ENCODE results near the gene LIN28B.

LIN28B gene

DNA sequence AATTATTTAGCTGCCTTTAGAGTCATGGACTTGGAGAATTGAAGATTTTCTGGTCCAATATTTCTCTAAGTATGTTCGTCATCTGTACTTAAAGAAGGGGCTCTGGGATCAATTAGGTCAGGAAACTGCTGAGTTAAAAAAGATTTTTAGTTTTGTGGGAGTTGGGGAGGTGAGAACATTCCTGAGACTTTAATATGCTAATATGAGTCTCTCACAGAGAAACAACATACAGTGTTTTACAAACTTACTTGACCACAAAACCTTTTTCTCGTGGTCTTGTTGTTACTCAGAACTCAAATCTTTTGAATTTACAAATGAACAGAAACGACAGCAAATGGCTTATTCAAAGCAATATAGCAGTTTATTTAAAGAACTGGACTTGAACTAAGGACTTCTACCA is 67.9 kb downstream of the LIN28B start:
- ChIA-PET POLR2A (no interaction called here), CTCF (interaction anchor here (0.7 to 1.5 kb wide), 2 partner anchors 53 to 63 kb away, joined by 3 to 5 read pairs; no protein-coding TSS in a partner anchor)
- Histone ChIP-seq H3K36me3 (ENCODE audit: control insufficient read depth in 2 of 2, insufficient read depth in 1 of 2, low read length in 2 of 2) (peaks cover 0 to 2% of the 10 kb centered on the region in 2 experiments; a peak in 2 of 3 replicates), H3K27ac (ENCODE audit: extremely low read depth, low read depth, low read length) (no peak overlapping the region), H3K4me1 (ENCODE audit: control insufficient read depth, insufficient read depth, low read length) (peaks cover 9% of the 10 kb centered on the region; the same call in 1 of the 2 replicates), H3K4me3 (ENCODE audit: low read depth, low read length) (no peak overlapping the region), H3K9me3 (ENCODE audit: control insufficient read depth, insufficient read depth, low read depth, low read length) (no peaks in the 10 kb centered on the region)
- TF ChIP-seq ZNF544 (tag by site-specific recombination; IDR thresholded peaks at IDR 0.05): no peak
- TF ChIP-seq ZBTB17 (tag by site-specific recombination; IDR thresholded peaks at IDR 0.05): no peak
- TF ChIP-seq, protein P1, sequence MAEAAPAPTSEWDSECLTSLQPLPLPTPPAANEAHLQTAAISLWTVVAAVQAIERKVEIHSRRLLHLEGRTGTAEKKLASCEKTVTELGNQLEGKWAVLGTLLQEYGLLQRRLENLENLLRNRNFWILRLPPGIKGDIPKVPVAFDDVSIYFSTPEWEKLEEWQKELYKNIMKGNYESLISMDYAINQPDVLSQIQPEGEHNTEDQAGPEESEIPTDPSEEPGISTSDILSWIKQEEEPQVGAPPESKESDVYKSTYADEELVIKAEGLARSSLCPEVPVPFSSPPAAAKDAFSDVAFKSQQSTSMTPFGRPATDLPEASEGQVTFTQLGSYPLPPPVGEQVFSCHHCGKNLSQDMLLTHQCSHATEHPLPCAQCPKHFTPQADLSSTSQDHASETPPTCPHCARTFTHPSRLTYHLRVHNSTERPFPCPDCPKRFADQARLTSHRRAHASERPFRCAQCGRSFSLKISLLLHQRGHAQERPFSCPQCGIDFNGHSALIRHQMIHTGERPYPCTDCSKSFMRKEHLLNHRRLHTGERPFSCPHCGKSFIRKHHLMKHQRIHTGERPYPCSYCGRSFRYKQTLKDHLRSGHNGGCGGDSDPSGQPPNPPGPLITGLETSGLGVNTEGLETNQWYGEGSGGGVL (tag by site-specific recombination; IDR thresholded peaks at IDR 0.05): no peak
- no peak for TF ChIP-seq ZNF416 (tag by site-specific recombination; IDR thresholded peaks at IDR 0.05)
- TF ChIP-seq ZNF530 (tag by site-specific recombination; IDR thresholded peaks at IDR 0.05; ENCODE audit: low read depth): no peak
- no peak for TF ChIP-seq GFI1B (tag by site-specific recombination; IDR thresholded peaks at IDR 0.05)
- TF ChIP-seq, protein P2, sequence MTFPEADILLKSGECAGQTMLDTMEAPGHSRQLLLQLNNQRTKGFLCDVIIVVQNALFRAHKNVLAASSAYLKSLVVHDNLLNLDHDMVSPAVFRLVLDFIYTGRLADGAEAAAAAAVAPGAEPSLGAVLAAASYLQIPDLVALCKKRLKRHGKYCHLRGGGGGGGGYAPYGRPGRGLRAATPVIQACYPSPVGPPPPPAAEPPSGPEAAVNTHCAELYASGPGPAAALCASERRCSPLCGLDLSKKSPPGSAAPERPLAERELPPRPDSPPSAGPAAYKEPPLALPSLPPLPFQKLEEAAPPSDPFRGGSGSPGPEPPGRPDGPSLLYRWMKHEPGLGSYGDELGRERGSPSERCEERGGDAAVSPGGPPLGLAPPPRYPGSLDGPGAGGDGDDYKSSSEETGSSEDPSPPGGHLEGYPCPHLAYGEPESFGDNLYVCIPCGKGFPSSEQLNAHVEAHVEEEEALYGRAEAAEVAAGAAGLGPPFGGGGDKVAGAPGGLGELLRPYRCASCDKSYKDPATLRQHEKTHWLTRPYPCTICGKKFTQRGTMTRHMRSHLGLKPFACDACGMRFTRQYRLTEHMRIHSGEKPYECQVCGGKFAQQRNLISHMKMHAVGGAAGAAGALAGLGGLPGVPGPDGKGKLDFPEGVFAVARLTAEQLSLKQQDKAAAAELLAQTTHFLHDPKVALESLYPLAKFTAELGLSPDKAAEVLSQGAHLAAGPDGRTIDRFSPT (tag by site-specific recombination; IDR thresholded peaks at IDR 0.05): no peak
- no peak for TF ChIP-seq ZFP69B (tag by site-specific recombination; IDR thresholded peaks at IDR 0.05)
- no peak for TF ChIP-seq GLI4 (tag by site-specific recombination; IDR thresholded peaks at IDR 0.05)

DNA sequence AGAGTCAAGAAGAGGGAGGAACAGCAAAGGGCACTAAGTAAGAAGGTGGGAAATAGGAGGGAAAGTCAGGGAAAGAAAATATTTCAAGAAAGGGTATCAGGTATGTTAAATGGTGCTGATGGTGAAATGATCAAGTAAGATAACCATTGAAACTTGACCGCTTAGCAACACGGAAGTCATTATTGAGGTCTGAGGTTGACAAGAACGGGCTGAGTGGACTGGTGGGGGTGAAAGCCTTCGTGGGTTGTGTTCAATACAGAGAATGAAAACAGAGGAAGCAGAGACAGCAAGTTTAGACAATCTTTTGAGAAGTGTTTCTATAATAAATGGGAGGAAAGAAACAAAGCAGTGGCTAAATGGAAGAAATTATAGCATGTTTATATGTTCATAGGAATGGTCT is 72.0 kb downstream of the LIN28B start:
- Histone ChIP-seq H3K9me3 (ENCODE audit: control insufficient read depth, insufficient read depth, low read depth, low read length) (no peaks in the 10 kb centered on the region), H3K4me1 (ENCODE audit: control insufficient read depth, insufficient read depth, low read length) (peaks cover 9% of the 10 kb centered on the region; the same call in 1 of the 2 replicates), H3K36me3 (ENCODE audit: control insufficient read depth in 2 of 2, insufficient read depth in 1 of 2, low read length in 2 of 2) (peaks cover 2 to 4% of the 10 kb centered on the region in 2 experiments; a peak in 2 of 3 replicates), H3K4me3 (ENCODE audit: low read depth, low read length) (no peak overlapping the region), H3K27ac (ENCODE audit: extremely low read depth, low read depth, low read length) (no peak overlapping the region)
- TF ChIP-seq PRDM1 (tag by site-specific recombination; IDR thresholded peaks at IDR 0.05): 0 out of 2 replicates have a peak, but pooled peaks have one; percentile 14
- TF ChIP-seq, protein P3, sequence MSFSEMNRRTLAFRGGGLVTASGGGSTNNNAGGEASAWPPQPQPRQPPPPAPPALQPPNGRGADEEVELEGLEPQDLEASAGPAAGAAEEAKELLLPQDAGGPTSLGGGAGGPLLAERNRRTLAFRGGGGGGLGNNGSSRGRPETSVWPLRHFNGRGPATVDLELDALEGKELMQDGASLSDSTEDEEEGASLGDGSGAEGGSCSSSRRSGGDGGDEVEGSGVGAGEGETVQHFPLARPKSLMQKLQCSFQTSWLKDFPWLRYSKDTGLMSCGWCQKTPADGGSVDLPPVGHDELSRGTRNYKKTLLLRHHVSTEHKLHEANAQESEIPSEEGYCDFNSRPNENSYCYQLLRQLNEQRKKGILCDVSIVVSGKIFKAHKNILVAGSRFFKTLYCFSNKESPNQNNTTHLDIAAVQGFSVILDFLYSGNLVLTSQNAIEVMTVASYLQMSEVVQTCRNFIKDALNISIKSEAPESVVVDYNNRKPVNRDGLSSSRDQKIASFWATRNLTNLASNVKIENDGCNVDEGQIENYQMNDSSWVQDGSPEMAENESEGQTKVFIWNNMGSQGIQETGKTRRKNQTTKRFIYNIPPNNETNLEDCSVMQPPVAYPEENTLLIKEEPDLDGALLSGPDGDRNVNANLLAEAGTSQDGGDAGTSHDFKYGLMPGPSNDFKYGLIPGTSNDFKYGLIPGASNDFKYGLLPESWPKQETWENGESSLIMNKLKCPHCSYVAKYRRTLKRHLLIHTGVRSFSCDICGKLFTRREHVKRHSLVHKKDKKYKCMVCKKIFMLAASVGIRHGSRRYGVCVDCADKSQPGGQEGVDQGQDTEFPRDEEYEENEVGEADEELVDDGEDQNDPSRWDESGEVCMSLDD (tag by site-specific recombination; IDR thresholded peaks at IDR 0.05): no peak
- ChIA-PET CTCF (interaction anchor here (0.6 to 1.4 kb wide), 2 partner anchors 8 to 736 kb away, joined by 3 read pairs; no protein-coding TSS in a partner anchor), POLR2A (no interaction called here)

DNA sequence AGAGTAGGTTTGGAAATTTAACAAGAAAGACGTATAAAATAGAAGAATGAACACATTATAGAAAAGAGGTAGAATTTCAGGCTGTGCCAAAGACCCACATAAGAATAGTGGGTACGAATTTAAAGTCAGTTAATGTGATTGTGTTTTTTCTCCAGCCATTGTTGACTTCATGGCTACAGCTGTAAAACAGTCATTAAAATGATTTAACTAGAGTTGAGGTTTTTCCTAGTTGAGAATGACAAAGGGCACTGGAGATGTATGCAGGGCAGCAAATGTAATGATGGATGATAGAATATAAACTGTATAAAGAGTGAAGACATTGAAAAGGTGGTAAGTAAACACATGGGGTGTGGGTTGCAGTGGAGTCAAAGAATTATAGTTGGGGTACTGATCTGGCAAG is 72.7 kb downstream of the LIN28B start:
- ChIA-PET CTCF (no interaction called here), POLR2A (no interaction called here)
- TF ChIP-seq ZFP41 (tag by site-specific recombination; IDR thresholded peaks at IDR 0.05; ENCODE audit: borderline replicate concordance) (no peak), FEZF1 (tag by site-specific recombination; IDR thresholded peaks at IDR 0.05) (peak; percentile 40; the same call in 1 of the 2 replicates), ZNF521 (tag by site-specific recombination; IDR thresholded peaks at IDR 0.05) (no peak), ZNF843 (tag by site-specific recombination; IDR thresholded peaks at IDR 0.05) (0 out of 2 replicates have a peak, but pooled peaks have one; percentile 23), ZBTB21 (tag by site-specific recombination; IDR thresholded peaks at IDR 0.05) (no peak), ZNF768 (tag by site-specific recombination; IDR thresholded peaks at IDR 0.05) (no peak), ZNF302 (tag by site-specific recombination; IDR thresholded peaks at IDR 0.05; ENCODE audit: low read depth) (no peak), ZNF146 (tag by site-specific recombination; IDR thresholded peaks at IDR 0.05) (no peak), GLIS2 (tag by site-specific recombination; IDR thresholded peaks at IDR 0.05) (no peak), ZNF610 (tag by site-specific recombination; IDR thresholded peaks at IDR 0.05; ENCODE audit: borderline replicate concordance) (no peak)
- TF ChIP-seq, protein P4, sequence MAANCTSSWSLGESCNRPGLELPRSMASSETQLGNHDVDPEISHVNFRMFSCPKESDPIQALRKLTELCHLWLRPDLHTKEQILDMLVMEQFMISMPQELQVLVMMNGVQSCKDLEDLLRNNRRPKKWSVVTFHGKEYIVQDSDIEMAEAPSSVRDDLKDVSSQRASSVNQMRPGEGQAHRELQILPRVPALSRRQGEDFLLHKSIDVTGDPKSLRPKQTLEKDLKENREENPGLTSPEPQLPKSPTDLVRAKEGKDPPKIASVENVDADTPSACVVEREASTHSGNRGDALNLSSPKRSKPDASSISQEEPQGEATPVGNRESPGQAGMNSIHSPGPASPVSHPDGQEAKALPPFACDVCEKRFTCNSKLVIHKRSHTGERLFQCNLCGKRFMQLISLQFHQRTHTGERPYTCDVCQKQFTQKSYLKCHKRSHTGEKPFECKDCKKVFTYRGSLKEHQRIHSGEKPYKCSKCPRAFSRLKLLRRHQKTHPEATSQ (tag by site-specific recombination; IDR thresholded peaks at IDR 0.05): no peak
- TF ChIP-seq, protein P5, sequence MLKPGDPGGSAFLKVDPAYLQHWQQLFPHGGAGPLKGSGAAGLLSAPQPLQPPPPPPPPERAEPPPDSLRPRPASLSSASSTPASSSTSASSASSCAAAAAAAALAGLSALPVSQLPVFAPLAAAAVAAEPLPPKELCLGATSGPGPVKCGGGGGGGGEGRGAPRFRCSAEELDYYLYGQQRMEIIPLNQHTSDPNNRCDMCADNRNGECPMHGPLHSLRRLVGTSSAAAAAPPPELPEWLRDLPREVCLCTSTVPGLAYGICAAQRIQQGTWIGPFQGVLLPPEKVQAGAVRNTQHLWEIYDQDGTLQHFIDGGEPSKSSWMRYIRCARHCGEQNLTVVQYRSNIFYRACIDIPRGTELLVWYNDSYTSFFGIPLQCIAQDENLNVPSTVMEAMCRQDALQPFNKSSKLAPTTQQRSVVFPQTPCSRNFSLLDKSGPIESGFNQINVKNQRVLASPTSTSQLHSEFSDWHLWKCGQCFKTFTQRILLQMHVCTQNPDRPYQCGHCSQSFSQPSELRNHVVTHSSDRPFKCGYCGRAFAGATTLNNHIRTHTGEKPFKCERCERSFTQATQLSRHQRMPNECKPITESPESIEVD (tag by site-specific recombination; IDR thresholded peaks at IDR 0.05): peak; percentile 74

More for the DNA sequence above, 72.7 kb downstream of the LIN28B start:
- Histone ChIP-seq H3K27ac (ENCODE audit: extremely low read depth, low read depth, low read length) (no peak overlapping the region), H3K36me3 (ENCODE audit: control insufficient read depth in 2 of 2, insufficient read depth in 1 of 2, low read length in 2 of 2) (peaks cover 2 to 4% of the 10 kb centered on the region in 2 experiments; a peak in 2 of 3 replicates), H3K9me3 (ENCODE audit: control insufficient read depth, insufficient read depth, low read depth, low read length) (no peaks in the 10 kb centered on the region), H3K4me1 (ENCODE audit: control insufficient read depth, insufficient read depth, low read length) (peaks cover 7% of the 10 kb centered on the region; the same call in 1 of the 2 replicates), H3K4me3 (ENCODE audit: low read depth, low read length) (no peak overlapping the region)

Measured in HEK293 (cell line).